ENCODE measurements around the gene PLPP3.

DNA sequence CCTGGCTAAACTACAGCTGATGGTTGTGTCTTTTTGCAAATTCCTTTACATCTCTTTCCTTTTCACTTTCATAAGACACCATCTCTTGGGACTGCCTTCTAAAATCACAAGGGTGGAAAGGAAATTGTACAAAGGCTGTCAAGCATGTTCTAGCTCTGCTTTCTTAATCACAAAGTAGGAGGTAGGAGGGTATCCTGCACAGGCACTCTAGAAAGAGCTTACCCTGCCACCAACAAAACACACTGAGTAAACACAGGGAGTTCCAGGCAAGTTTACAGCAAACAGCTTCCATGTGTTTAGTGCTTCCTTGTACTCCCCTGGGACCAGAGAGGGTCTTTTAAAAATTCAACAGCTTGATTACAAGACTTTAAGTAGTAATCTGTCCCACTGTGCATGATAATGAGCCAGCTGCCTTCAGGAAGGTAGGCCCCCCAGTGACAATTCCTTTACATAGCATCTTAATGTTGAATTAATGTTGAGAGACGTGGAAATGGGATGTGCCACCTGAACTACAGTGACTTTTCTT, 2.4 kb downstream of the PLPP3 start:
- TF ChIP-seq, protein P1, sequence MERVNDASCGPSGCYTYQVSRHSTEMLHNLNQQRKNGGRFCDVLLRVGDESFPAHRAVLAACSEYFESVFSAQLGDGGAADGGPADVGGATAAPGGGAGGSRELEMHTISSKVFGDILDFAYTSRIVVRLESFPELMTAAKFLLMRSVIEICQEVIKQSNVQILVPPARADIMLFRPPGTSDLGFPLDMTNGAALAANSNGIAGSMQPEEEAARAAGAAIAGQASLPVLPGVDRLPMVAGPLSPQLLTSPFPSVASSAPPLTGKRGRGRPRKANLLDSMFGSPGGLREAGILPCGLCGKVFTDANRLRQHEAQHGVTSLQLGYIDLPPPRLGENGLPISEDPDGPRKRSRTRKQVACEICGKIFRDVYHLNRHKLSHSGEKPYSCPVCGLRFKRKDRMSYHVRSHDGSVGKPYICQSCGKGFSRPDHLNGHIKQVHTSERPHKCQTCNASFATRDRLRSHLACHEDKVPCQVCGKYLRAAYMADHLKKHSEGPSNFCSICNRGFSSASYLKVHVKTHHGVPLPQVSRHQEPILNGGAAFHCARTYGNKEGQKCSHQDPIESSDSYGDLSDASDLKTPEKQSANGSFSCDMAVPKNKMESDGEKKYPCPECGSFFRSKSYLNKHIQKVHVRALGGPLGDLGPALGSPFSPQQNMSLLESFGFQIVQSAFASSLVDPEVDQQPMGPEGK (CRISPR knock-in tag; IDR thresholded peaks at IDR 0.05; ENCODE audit: borderline replicate concordance), result no peak
- TF ChIP-seq TEAD2 (tag; IDR thresholded peaks at IDR 0.05), result no peak
- no peak for TF ChIP-seq BRCA1 (IDR thresholded peaks at IDR 0.05)
- no peak for TF ChIP-seq BRCA1 (CRISPR knock-in tag; IDR thresholded peaks at IDR 0.05)
- TF ChIP-seq, protein P2, sequence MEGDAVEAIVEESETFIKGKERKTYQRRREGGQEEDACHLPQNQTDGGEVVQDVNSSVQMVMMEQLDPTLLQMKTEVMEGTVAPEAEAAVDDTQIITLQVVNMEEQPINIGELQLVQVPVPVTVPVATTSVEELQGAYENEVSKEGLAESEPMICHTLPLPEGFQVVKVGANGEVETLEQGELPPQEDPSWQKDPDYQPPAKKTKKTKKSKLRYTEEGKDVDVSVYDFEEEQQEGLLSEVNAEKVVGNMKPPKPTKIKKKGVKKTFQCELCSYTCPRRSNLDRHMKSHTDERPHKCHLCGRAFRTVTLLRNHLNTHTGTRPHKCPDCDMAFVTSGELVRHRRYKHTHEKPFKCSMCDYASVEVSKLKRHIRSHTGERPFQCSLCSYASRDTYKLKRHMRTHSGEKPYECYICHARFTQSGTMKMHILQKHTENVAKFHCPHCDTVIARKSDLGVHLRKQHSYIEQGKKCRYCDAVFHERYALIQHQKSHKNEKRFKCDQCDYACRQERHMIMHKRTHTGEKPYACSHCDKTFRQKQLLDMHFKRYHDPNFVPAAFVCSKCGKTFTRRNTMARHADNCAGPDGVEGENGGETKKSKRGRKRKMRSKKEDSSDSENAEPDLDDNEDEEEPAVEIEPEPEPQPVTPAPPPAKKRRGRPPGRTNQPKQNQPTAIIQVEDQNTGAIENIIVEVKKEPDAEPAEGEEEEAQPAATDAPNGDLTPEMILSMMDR (IDR thresholded peaks at IDR 0.05 in 2 of 3, conservative IDR thresholded peaks at IDR 0.05 in 1 of 3; ENCODE audit: insufficient read depth in 2 of 3, low read depth in 1 of 3, low read length in 3 of 3), result peak in 2 of 3 experiments; percentile 25 to 55; a peak in 3 of 6 replicates
- TF ChIP-seq EP300 (IDR thresholded peaks at IDR 0.05; ENCODE audit: low read length), result no peak
- TF ChIP-seq CBFB (CRISPR knock-in tag; IDR thresholded peaks at IDR 0.05), result no peak
- TF ChIP-seq KLF1 (tag; IDR thresholded peaks at IDR 0.05), result no peak
- no peak for TF ChIP-seq CBX2 (IDR thresholded peaks at IDR 0.05; ENCODE audit: insufficient read depth, low read length, poor library complexity, severe bottlenecking)
- TF ChIP-seq BACH1 (tag; IDR thresholded peaks at IDR 0.05), result no peak
- TF ChIP-seq CHD1 (IDR thresholded peaks at IDR 0.05; ENCODE audit: low read length), result no peak
